ENCODE results near the gene PPT1.

GRCh38 chr1:40133839-40134238 is 36.8 kb upstream of the PPT1 start:
- TF ChIP-seq CTCF (IDR thresholded peaks at IDR 0.05) (no peak), POLR2A (IDR thresholded peaks at IDR 0.05) (no peak)

Measured in vagina (tissue), 2 donors.